Liver (tissue), 9 donors: ENCODE measurements around the gene RTF1. TPM values are rescaled to one million over a fixed set of nuclear protein-coding genes. Genes with fewer than 3 reads are reported as not detected.
A peak's percentile ranks its signal among the peaks of the same experiment; 100 is the strongest.

Experiments
- DNase-seq: peaks from one replicate; pipeline ENCODE4 v3.0.0-alpha.2; 2017; ENCODE audit warnings: low spot score
- H3K27ac ChIP-seq, 2 donors: one replicate each; pipeline ENCODE4 v1.7.0; 2013; ENCODE audit warnings: inconsistent platforms in 2 of 2, low read length in 2 of 2, control low read depth in 1 of 2, low read depth in 1 of 2, mild to moderate bottlenecking in 1 of 2
- H3K27me3 ChIP-seq, 4 donors: one replicate each; pipeline versions ENCODE4 v1.6.1 to v1.7.0; 2013; ENCODE audit warnings: low read length in 3 of 4, inconsistent platforms in 1 of 4, mild to moderate bottlenecking in 1 of 4, moderate library complexity in 1 of 4; ENCODE audit not compliant: control insufficient read depth in 4 of 4, insufficient read depth in 4 of 4
- H3K36me3 ChIP-seq, 4 donors: one replicate each; pipeline versions ENCODE4 v1.6.1 to v1.7.0; 2013; ENCODE audit warnings: low read length in 3 of 4, mild to moderate bottlenecking in 3 of 4, low read depth in 1 of 4, moderate library complexity in 1 of 4; ENCODE audit not compliant: control insufficient read depth in 4 of 4, insufficient read depth in 3 of 4
- H3K4me1 ChIP-seq, 4 donors: one replicate each; pipeline versions ENCODE4 v1.6.1 to v1.7.0; 2013; ENCODE audit warnings: low read length in 3 of 4, mild to moderate bottlenecking in 3 of 4, moderate library complexity in 1 of 4; ENCODE audit not compliant: control insufficient read depth in 4 of 4, insufficient read depth in 4 of 4
- H3K4me3 ChIP-seq, 3 donors: one replicate each; pipeline versions ENCODE4 v1.6.1 to v1.7.0; 2013; ENCODE audit warnings: low read length in 3 of 3, control low read depth in 1 of 3, low read depth in 1 of 3, mild to moderate bottlenecking in 1 of 3
- H3K9ac ChIP-seq, 2 donors: one replicate each; pipeline ENCODE4 v1.7.0; 2013; ENCODE audit warnings: low read length in 2 of 2, mild to moderate bottlenecking in 2 of 2, moderate library complexity in 2 of 2, control low read depth in 1 of 2, low read depth in 1 of 2
- H3K9me3 ChIP-seq, 4 donors: one replicate each; pipeline versions ENCODE4 v1.6.1 to v1.7.0; 2013; ENCODE audit warnings: low read length in 3 of 4; ENCODE audit not compliant: control insufficient read depth in 4 of 4
- EGR1 ChIP-seq, 2 donors: IDR thresholded peaks; 2 replicates each; pipeline ENCODE4 v1.6.1; 2016 to 2018; ENCODE audit warnings: antibody characterized with exemption in 2 of 2, low read depth in 2 of 2
- FOXA1 ChIP-seq: IDR thresholded peaks from 2 replicates; pipeline ENCODE4 v1.6.1; 2016; ENCODE audit warnings: antibody characterized with exemption
- GABPA ChIP-seq, 2 donors: IDR thresholded peaks in 1 of 2; conservative IDR thresholded peaks in 1 of 2; 2 replicates each; pipeline ENCODE4 v1.6.1; 2016; ENCODE audit warnings: antibody characterized with exemption in 2 of 2, mild to moderate bottlenecking in 1 of 2, moderate library complexity in 1 of 2
- HNF4A ChIP-seq, 2 donors: conservative IDR thresholded peaks; 2 replicates each; pipeline ENCODE4 v1.6.1; 2016; ENCODE audit warnings: antibody characterized with exemption in 2 of 2, mild to moderate bottlenecking in 2 of 2
- JUND ChIP-seq, 2 donors: IDR thresholded peaks; 2 replicates each; pipeline ENCODE4 v1.6.1; 2016; ENCODE audit warnings: antibody characterized with exemption in 2 of 2
- NR2F2 ChIP-seq: IDR thresholded peaks from 2 replicates; pipeline ENCODE4 v1.6.1; 2016; ENCODE audit warnings: antibody characterized with exemption
- RXRA ChIP-seq, 2 donors: IDR thresholded peaks; 2 replicates each; pipeline ENCODE4 v1.6.1; 2017 to 2018; ENCODE audit warnings: antibody characterized with exemption in 2 of 2, mild to moderate bottlenecking in 1 of 2
- SP1 ChIP-seq: IDR thresholded peaks from 2 replicates; pipeline ENCODE4 v1.6.1; 2018; ENCODE audit warnings: antibody characterized with exemption, mild to moderate bottlenecking
- TAF1 ChIP-seq: conservative IDR thresholded peaks from 2 replicates; pipeline ENCODE4 v1.6.1; 2016; ENCODE audit warnings: antibody characterized with exemption, mild to moderate bottlenecking
- YY1 ChIP-seq: IDR thresholded peaks from 2 replicates; pipeline ENCODE4 v1.6.1; 2016; ENCODE audit warnings: antibody characterized with exemption, mild to moderate bottlenecking
- WGBS: extraction: QIAGEN DNeasy Blood & Tissue Kit; methylation state at CpG from one replicate; pipeline ENCODE4 v1.1.7; 2013; 5-methylcytosine and 5-hydroxymethylcytosine counted together
- polyA plus RNA-seq, 2 donors: library from polyadenylated mRNA; stranded (reverse) in 1 of 2; unstranded in 1 of 2; fragments of 200-250 nt in 1 of 2; fragments of >200 nt in 1 of 2; fragmentation: Nextera tagmentation in 1 of 2; extraction: Ambion mirVana in 1 of 2; gene quantifications; one replicate each; pipeline versions ENCODE4 v1.2.1 to v1.2.3, GENCODE V29; 2013 to 2015
- total RNA-seq, 2 donors: library from RNA; depleted of rRNA; stranded (reverse); fragments of >200 nt; gene quantifications; one replicate each; pipeline ENCODE4 v1.2.3, GENCODE V29; 2014
- TF ChIP-seq, protein P1 (sequence below): IDR thresholded peaks from 2 replicates; pipeline ENCODE4 v1.6.1; 2016; ENCODE audit warnings: antibody characterized with exemption
- TF ChIP-seq, protein P2 (sequence below): IDR thresholded peaks from 2 replicates; pipeline ENCODE4 v1.6.1; 2016; ENCODE audit warnings: antibody characterized with exemption
- TF ChIP-seq, protein P3 (sequence below): IDR thresholded peaks from 2 replicates; pipeline ENCODE4 v1.6.1; 2016; ENCODE audit warnings: antibody characterized with exemption
- TF ChIP-seq, protein P4 (sequence below): fragments of 150-350 bp; IDR thresholded peaks from 2 replicates; pipeline ENCODE4 v1.5.1; 2017; ENCODE audit warnings: improper control_type of control experiment, low read depth, low read length; ENCODE audit not compliant: missing input control
- TF ChIP-seq, protein P5 (sequence below): IDR thresholded peaks from 2 replicates; pipeline ENCODE4 v1.6.1; 2016; ENCODE audit warnings: antibody characterized with exemption, mild to moderate bottlenecking
- donor health status: healthy.
- donor health status: healthy.
- donor health status: healthy.
- donor health status: healthy.
- donor health status: healthy.

RTF1 gene
- 10 to 100 TPM in 1 of 2 donors, 1 to 10 TPM in 1; 8.3 to 15.4 TPM for total RNA-seq
- polyA plus RNA-seq: 10 to 100 TPM in 1 of 2 donors, 1 to 10 TPM in 1; 8.8 to 37.7 TPM

DNA sequence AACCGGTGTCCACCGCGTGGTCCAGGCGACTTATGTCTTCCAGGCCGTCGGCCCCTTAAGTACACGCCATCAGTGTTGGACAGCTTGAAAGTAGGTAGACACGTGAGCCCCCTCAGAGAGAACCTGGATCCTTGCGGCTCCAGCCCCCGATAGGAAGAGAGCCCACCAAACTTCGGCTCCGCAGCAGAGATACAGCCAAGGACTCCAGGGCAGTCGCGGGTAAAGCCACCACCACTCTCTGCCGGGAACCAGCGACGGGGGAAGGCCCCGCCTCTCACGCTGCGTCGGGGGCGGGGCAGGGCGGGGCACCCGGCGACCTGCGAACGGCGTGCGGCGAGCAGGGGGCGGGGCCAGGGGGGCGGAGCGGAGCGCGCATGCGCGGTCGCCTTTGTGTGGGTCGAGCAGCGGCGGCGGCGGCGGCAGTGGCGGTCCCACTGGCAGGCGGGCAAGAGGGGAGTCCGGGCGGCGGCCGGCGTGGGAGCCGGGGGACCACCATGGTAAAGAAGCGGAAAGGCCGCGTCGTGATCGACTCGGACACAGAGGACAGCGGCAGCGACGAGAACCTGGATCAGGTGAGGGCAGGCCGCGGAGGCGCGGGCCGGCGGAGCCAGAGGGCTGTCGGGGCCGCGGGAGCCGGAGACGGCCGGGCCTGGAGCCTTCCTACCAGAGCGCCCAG, at the start of gene RTF1:
Gene RTF1 (plus strand): TSS at position 354 of the 676 bp plus-strand sequence. CDS start 21 bp downstream, at position 375.
- peak within 1 kb of the TSS; percentile 88 to 100 for H3K9ac ChIP-seq
- peak within 1 kb of the TSS; percentile 88 to 93 for H3K27ac ChIP-seq
- H3K27me3 ChIP-seq: no peaks in the 10 kb centered on the region
- H3K4me3 ChIP-seq: peak within 1 kb of the TSS; percentile 97 to 98 (median 98)
- H3K36me3 ChIP-seq: no peaks in the 10 kb centered on the region
- WGBS: 1% methylated on average over 74 of the region's 74 CpGs
- H3K9me3 ChIP-seq: no peaks in the 10 kb centered on the region
- TF ChIP-seq SP1 (peak; percentile 10), GABPA (IDR thresholded peaks at IDR 0.05 in 1 of 2, conservative IDR thresholded peaks at IDR 0.05 in 1 of 2) (no peak), RXRA (IDR thresholded peaks at IDR 0.05) (no peak), NR2F2 (no peak), HNF4A (conservative IDR thresholded peaks at IDR 0.05) (no peak), EGR1 (IDR thresholded peaks at IDR 0.05; ENCODE audit: low read depth in 2 of 2) (no peak), FOXA1 (peak; percentile 23), TAF1 (no peak)
- TF ChIP-seq, protein P1, sequence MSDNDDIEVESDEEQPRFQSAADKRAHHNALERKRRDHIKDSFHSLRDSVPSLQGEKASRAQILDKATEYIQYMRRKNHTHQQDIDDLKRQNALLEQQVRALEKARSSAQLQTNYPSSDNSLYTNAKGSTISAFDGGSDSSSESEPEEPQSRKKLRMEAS: peak; percentile 80
- TF ChIP-seq, protein P2, sequence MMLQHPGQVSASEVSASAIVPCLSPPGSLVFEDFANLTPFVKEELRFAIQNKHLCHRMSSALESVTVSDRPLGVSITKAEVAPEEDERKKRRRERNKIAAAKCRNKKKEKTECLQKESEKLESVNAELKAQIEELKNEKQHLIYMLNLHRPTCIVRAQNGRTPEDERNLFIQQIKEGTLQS: no peak
- TF ChIP-seq, protein P3, sequence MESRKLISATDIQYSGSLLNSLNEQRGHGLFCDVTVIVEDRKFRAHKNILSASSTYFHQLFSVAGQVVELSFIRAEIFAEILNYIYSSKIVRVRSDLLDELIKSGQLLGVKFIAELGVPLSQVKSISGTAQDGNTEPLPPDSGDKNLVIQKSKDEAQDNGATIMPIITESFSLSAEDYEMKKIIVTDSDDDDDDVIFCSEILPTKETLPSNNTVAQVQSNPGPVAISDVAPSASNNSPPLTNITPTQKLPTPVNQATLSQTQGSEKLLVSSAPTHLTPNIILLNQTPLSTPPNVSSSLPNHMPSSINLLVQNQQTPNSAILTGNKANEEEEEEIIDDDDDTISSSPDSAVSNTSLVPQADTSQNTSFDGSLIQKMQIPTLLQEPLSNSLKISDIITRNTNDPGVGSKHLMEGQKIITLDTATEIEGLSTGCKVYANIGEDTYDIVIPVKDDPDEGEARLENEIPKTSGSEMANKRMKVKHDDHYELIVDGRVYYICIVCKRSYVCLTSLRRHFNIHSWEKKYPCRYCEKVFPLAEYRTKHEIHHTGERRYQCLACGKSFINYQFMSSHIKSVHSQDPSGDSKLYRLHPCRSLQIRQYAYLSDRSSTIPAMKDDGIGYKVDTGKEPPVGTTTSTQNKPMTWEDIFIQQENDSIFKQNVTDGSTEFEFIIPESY: no peak
- DNase-seq: peak; percentile 99
- H3K4me1 ChIP-seq: peaks cover 1 to 21% (median 12%) of the 10 kb centered on the region in 4 donors

DNA sequence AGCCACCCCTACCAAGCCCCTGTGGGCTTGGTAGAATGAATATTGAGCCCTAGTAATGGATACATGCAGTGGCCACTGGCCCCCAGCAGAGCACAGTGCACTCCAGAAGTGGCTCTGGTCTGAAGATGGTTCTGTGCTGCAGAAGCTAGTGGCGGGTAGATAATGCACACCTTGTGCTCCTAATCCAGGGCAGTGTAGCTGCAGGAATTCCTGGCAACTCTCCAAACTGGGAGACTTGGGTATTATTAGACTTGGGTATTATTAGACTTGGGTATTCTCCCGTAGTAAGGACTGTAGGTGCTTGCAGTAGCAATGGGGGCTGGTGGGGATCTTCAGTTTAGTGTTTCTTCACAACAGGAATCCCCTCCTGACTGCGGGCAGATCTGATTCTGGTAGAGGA, 49.5 kb upstream of the RTF1 start:
- WGBS: 98% methylated on average over 3 of the region's 3 CpGs
- Histone ChIP-seq H3K4me1 (no peaks in the 10 kb centered on the region), H3K9ac (no peak overlapping the region), H3K9me3 (no peaks in the 10 kb centered on the region), H3K36me3 (peaks cover 0 to 4% (median 1%) of the 10 kb centered on the region in 4 donors), H3K27me3 (no peaks in the 10 kb centered on the region), H3K27ac (no peak overlapping the region), H3K4me3 (no peak overlapping the region)
- no peak for DNase-seq
- no peak for TF ChIP-seq SP1

DNA sequence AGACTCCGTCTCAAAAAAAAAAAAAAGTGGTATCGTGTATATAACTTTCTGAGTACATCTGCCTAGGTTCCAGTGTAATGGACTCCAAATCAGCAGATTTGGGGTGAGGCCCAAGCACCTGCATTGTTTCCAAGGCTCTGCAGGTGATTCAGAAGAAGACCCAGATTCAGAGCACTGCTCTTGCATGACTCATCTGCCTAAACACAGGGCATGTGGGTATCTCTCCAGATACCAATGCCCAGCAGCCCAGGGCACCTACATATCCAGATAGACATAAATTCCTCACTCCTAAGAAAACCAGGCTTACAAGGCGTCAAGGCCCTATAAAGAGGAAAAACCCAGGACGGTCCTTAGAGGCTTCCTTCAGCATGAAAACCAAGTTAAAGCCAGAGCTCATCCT, 38.9 kb upstream of the RTF1 start:
- Histone ChIP-seq H3K27ac (no peak overlapping the region), H3K4me1 (no peaks in the 10 kb centered on the region), H3K9me3 (no peaks in the 10 kb centered on the region), H3K4me3 (no peak overlapping the region), H3K9ac (no peak overlapping the region), H3K27me3 (no peaks in the 10 kb centered on the region), H3K36me3 (no peaks in the 10 kb centered on the region)
- WGBS: 97% methylated on average over 4 of the region's 4 CpGs
- DNase-seq: no peak
- TF ChIP-seq, protein P4, sequence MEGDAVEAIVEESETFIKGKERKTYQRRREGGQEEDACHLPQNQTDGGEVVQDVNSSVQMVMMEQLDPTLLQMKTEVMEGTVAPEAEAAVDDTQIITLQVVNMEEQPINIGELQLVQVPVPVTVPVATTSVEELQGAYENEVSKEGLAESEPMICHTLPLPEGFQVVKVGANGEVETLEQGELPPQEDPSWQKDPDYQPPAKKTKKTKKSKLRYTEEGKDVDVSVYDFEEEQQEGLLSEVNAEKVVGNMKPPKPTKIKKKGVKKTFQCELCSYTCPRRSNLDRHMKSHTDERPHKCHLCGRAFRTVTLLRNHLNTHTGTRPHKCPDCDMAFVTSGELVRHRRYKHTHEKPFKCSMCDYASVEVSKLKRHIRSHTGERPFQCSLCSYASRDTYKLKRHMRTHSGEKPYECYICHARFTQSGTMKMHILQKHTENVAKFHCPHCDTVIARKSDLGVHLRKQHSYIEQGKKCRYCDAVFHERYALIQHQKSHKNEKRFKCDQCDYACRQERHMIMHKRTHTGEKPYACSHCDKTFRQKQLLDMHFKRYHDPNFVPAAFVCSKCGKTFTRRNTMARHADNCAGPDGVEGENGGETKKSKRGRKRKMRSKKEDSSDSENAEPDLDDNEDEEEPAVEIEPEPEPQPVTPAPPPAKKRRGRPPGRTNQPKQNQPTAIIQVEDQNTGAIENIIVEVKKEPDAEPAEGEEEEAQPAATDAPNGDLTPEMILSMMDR: no peak
- TF ChIP-seq, protein P2: no peak
- no peak for TF ChIP-seq JUND (IDR thresholded peaks at IDR 0.05)
- TF ChIP-seq YY1: no peak
- no peak for TF ChIP-seq SP1
- TF ChIP-seq NR2F2: no peak
- TF ChIP-seq, protein P5, sequence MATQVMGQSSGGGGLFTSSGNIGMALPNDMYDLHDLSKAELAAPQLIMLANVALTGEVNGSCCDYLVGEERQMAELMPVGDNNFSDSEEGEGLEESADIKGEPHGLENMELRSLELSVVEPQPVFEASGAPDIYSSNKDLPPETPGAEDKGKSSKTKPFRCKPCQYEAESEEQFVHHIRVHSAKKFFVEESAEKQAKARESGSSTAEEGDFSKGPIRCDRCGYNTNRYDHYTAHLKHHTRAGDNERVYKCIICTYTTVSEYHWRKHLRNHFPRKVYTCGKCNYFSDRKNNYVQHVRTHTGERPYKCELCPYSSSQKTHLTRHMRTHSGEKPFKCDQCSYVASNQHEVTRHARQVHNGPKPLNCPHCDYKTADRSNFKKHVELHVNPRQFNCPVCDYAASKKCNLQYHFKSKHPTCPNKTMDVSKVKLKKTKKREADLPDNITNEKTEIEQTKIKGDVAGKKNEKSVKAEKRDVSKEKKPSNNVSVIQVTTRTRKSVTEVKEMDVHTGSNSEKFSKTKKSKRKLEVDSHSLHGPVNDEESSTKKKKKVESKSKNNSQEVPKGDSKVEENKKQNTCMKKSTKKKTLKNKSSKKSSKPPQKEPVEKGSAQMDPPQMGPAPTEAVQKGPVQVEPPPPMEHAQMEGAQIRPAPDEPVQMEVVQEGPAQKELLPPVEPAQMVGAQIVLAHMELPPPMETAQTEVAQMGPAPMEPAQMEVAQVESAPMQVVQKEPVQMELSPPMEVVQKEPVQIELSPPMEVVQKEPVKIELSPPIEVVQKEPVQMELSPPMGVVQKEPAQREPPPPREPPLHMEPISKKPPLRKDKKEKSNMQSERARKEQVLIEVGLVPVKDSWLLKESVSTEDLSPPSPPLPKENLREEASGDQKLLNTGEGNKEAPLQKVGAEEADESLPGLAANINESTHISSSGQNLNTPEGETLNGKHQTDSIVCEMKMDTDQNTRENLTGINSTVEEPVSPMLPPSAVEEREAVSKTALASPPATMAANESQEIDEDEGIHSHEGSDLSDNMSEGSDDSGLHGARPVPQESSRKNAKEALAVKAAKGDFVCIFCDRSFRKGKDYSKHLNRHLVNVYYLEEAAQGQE: no peak
- TF ChIP-seq, protein P1: no peak
- TF ChIP-seq, protein P3: no peak
- TF ChIP-seq RXRA (IDR thresholded peaks at IDR 0.05): no peak
- TF ChIP-seq TAF1: no peak
